ENCODE results near the gene NFU1. TPM values are rescaled to one million over a fixed set of nuclear protein-coding genes. Genes with fewer than 3 reads are reported as not detected.

The NFU1 gene
- total and polyA plus RNA-seq, 9 of the 15 experiments (the other 6 are each of a cell fraction or from before 2014, with no cell fraction given) = 33.3 to 61.8 (median 53.7) TPM

DNA sequence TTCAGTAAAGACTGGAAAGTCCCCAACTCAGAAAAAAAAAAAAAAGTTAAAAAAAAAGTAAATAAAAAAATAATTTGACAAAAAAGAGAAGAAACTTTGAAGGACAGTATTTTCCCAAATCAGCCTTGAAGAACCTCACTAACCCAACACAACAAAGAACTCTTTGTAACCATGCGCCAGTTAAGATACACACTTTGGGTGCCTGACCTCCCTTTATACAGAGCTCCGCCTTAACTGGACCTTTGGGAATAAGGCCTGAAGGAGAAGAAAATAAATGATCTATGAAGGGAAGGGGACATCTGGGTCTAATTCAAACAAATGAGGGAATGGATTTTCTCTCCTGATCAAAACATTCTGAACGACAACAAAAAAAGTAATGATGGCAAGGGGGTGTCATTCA lies 48.0 kb downstream of the NFU1 start:
- ATAC-seq (no peak), DNase-seq (ENCODE audit: extremely low read depth in 1 of 4, low spot score in 3 of 4) (no peak), FAIRE-seq (no peak)
- in situ Hi-C loops (cut with MboI) (no loop called here), intact Hi-C loops (cut with micrococcal nuclease) (no loop called here)
- Histone ChIP-seq H2AFZ (ENCODE audit: low read depth, low read length) (no peak overlapping the region), H3K9me3 (replicated peaks; ENCODE audit: control insufficient read depth, insufficient read depth, low read depth, low read length) (no peaks in the 10 kb centered on the region), H3K4me2 (ENCODE audit: insufficient read depth, low read length) (no peak overlapping the region), H3K27me3 (ENCODE audit: control insufficient read depth in 2 of 2, insufficient read depth in 2 of 2, low read length in 2 of 2) (no peaks in the 10 kb centered on the region), H4K20me1 (replicated peaks; ENCODE audit: control insufficient read depth, insufficient read depth, low read length) (no peaks in the 10 kb centered on the region), H3K9ac (ENCODE audit: insufficient read depth in 1 of 2, low read depth in 2 of 2, low read length in 2 of 2) (no peak overlapping the region), H3K27ac (ENCODE audit: extremely low read depth, low read depth, low read length) (no peak overlapping the region), H3K4me3 (no peak overlapping the region), H3K9me1 (ENCODE audit: control insufficient read depth, insufficient read depth, low read length) (no peaks in the 10 kb centered on the region), H3K79me2 (ENCODE audit: control insufficient read depth, insufficient read depth, low read length) (peaks cover 39% of the 10 kb centered on the region), H3K4me1 (replicated peaks in 1 of 2; ENCODE audit: control insufficient read depth in 2 of 2, insufficient read depth in 2 of 2, low read length in 2 of 2) (peaks cover 6 to 9% of the 10 kb centered on the region in 2 experiments), H3K36me3 (ENCODE audit: control insufficient read depth, insufficient read depth, low read length) (no peaks in the 10 kb centered on the region; the same call in 2 of the 3 replicates)
- TF ChIP-seq SREBF1 (IDR thresholded peaks at IDR 0.05; ENCODE audit: borderline replicate concordance, low read depth, low read length) (no peak), MTA3 (IDR thresholded peaks at IDR 0.05; ENCODE audit: borderline replicate concordance) (no peak), SNIP1 (IDR thresholded peaks at IDR 0.05; ENCODE audit: low read depth) (no peak), ZKSCAN3 (CRISPR knock-in tag; IDR thresholded peaks at IDR 0.05) (no peak), OTX1 (CRISPR knock-in tag; IDR thresholded peaks at IDR 0.05) (no peak), ZNF316 (IDR thresholded peaks at IDR 0.05) (no peak), STAG1 (CRISPR knock-in tag; IDR thresholded peaks at IDR 0.05; ENCODE audit: borderline replicate concordance) (no peak), ZNF224 (CRISPR knock-in tag; IDR thresholded peaks at IDR 0.05) (no peak), HDAC6 (IDR thresholded peaks at IDR 0.05; ENCODE audit: low read depth, low read length) (no peak), HEY1 (CRISPR knock-in tag; IDR thresholded peaks at IDR 0.05; ENCODE audit: borderline replicate concordance) (no peak), TRIM24 (IDR thresholded peaks at IDR 0.05) (no peak)
- TF ChIP-seq, protein P1, sequence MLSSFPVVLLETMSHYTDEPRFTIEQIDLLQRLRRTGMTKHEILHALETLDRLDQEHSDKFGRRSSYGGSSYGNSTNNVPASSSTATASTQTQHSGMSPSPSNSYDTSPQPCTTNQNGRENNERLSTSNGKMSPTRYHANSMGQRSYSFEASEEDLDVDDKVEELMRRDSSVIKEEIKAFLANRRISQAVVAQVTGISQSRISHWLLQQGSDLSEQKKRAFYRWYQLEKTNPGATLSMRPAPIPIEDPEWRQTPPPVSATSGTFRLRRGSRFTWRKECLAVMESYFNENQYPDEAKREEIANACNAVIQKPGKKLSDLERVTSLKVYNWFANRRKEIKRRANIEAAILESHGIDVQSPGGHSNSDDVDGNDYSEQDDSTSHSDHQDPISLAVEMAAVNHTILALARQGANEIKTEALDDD (IDR thresholded peaks at IDR 0.05) = no peak
- TF ChIP-seq, protein P2, sequence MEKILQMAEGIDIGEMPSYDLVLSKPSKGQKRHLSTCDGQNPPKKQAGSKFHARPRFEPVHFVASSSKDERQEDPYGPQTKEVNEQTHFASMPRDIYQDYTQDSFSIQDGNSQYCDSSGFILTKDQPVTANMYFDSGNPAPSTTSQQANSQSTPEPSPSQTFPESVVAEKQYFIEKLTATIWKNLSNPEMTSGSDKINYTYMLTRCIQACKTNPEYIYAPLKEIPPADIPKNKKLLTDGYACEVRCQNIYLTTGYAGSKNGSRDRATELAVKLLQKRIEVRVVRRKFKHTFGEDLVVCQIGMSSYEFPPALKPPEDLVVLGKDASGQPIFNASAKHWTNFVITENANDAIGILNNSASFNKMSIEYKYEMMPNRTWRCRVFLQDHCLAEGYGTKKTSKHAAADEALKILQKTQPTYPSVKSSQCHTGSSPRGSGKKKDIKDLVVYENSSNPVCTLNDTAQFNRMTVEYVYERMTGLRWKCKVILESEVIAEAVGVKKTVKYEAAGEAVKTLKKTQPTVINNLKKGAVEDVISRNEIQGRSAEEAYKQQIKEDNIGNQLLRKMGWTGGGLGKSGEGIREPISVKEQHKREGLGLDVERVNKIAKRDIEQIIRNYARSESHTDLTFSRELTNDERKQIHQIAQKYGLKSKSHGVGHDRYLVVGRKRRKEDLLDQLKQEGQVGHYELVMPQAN (IDR thresholded peaks at IDR 0.05; ENCODE audit: borderline replicate concordance) = no peak
- TF ChIP-seq, protein P3, sequence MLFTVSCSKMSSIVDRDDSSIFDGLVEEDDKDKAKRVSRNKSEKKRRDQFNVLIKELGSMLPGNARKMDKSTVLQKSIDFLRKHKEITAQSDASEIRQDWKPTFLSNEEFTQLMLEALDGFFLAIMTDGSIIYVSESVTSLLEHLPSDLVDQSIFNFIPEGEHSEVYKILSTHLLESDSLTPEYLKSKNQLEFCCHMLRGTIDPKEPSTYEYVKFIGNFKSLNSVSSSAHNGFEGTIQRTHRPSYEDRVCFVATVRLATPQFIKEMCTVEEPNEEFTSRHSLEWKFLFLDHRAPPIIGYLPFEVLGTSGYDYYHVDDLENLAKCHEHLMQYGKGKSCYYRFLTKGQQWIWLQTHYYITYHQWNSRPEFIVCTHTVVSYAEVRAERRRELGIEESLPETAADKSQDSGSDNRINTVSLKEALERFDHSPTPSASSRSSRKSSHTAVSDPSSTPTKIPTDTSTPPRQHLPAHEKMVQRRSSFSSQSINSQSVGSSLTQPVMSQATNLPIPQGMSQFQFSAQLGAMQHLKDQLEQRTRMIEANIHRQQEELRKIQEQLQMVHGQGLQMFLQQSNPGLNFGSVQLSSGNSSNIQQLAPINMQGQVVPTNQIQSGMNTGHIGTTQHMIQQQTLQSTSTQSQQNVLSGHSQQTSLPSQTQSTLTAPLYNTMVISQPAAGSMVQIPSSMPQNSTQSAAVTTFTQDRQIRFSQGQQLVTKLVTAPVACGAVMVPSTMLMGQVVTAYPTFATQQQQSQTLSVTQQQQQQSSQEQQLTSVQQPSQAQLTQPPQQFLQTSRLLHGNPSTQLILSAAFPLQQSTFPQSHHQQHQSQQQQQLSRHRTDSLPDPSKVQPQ (CRISPR knock-in tag; IDR thresholded peaks at IDR 0.05; ENCODE audit: borderline replicate concordance) = no peak
- TF ChIP-seq, protein P4, sequence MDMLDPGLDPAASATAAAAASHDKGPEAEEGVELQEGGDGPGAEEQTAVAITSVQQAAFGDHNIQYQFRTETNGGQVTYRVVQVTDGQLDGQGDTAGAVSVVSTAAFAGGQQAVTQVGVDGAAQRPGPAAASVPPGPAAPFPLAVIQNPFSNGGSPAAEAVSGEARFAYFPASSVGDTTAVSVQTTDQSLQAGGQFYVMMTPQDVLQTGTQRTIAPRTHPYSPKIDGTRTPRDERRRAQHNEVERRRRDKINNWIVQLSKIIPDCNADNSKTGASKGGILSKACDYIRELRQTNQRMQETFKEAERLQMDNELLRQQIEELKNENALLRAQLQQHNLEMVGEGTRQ (CRISPR knock-in tag; IDR thresholded peaks at IDR 0.05) = no peak
- BruUV-seq (replicated peaks) = no TSS peak
- POLR2A ChIA-PET = interaction anchor here (0.7 to 2.3 kb wide), 6 partner anchors 9 to 1269 kb away, joined by 3 to 12 read pairs (median 4); no protein-coding TSS in a partner anchor
- CTCF ChIA-PET (ENCODE audit: low intra/inter-chr PET ratio) = interaction anchor here (0.7 kb wide), 1 partner anchor 113 kb away, joined by 4 read pairs; no protein-coding TSS in a partner anchor
- WGBS (ENCODE audit: insufficient coverage, low coverage, missing lambda C conversion rate) = 83% methylated on average over 3 of the region's 3 CpGs

Measured in K562 (cell line).